ENCODE results near the gene DGKQ.

The DGKQ gene

DNA sequence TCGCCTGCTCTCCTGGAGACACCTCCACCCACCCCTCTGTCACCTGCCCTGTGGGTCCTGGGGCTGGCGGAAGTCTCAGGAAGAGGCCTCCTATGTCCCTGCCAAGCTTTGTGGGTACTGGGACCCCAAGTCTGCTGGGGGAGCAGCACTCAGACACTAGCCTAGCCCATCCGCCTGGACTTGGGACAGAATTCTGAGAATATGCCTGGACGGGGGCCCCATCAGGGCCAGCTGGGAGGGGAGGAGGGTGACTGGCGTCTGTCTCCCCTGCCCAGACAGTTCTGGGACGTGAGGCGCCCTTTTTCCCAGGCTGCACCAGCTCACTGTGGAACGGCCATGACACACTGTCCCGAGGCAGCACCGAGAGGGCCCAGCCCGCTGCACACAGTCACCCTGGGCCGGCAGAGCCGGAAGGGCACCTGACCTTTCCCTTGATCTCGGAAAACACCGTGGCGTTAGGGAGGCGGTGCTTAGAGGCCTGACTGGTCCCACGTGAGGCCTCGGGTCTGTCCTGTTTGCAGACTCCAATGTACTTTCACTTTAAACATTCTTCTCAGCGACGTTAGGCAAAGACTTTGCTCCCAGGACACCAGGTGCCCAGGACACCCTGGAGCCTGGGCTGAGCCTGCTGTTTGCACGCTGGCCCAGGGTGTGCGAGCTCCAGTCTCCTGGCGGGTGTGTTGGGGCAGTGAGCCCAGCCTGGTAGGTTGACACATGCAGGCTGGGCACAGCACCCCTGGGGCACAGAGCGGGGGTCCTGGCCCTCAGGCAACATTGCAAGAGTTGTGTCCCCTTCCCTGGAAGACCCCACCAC, 19.1 kb upstream of the DGKQ start:
- Histone ChIP-seq H2BK15ac (ENCODE audit: low read depth, poor library complexity, severe bottlenecking) (no peak overlapping the region), H3K9ac (ENCODE audit: low read length) (no peak overlapping the region), H3K4me3 (ENCODE audit: insufficient read depth in 1 of 2, low read depth in 1 of 2, low read length in 2 of 2) (no peak overlapping the region), H2BK5ac (ENCODE audit: low read depth, low read length, poor library complexity, severe bottlenecking) (no peak overlapping the region), H3K4me2 (ENCODE audit: low read length, poor library complexity, severe bottlenecking) (peak overlapping the region; percentile 31), H4K8ac (ENCODE audit: low read length) (no peak overlapping the region), H2AFZ (ENCODE audit: low read depth, low read length) (no peak overlapping the region), H2BK120ac (ENCODE audit: low read depth, low read length) (no peak overlapping the region), H3K27ac (ENCODE audit: low read length, poor library complexity, severe bottlenecking) (no peak overlapping the region), H3K79me1 (replicated peaks; ENCODE audit: low read length, poor library complexity, severe bottlenecking) (peaks cover 23% of the 10 kb centered on the region), H3K4me1 (ENCODE audit: control insufficient read depth, insufficient read depth, low read depth, low read length) (peaks cover 39% of the 10 kb centered on the region), H3K4ac (ENCODE audit: low read depth in 1 of 2, low read length in 2 of 2) (no peak overlapping the region), H2AK5ac (ENCODE audit: low read length, severe bottlenecking) (no peak overlapping the region), H3K9me3 (ENCODE audit: control insufficient read depth, low read length) (no peaks in the 10 kb centered on the region), H2BK12ac (ENCODE audit: low read length in 2 of 2) (no peak overlapping the region), H3K36me3 (ENCODE audit: control insufficient read depth in 1 of 2, insufficient read depth in 2 of 2, low read depth in 1 of 2, low read length in 2 of 2) (peaks cover 19 to 44% of the 10 kb centered on the region in 2 experiments), H3K27me3 (ENCODE audit: control insufficient read depth in 1 of 2, insufficient read depth in 1 of 2, low read length in 2 of 2) (peaks cover 13 to 18% of the 10 kb centered on the region in 2 experiments), H3K18ac (ENCODE audit: low read depth in 1 of 2, low read length in 2 of 2) (no peak overlapping the region), H3K14ac (ENCODE audit: low read length in 2 of 2) (peak overlapping the region in 1 of 2 experiments; percentile 19), H3K23ac (ENCODE audit: low read length in 2 of 2) (no peak overlapping the region), H4K91ac (ENCODE audit: low read length) (no peak overlapping the region)
- 74% methylated on average over 24 of the region's 25 CpGs for WGBS
- peak; percentile 71 for DNase-seq

DNA sequence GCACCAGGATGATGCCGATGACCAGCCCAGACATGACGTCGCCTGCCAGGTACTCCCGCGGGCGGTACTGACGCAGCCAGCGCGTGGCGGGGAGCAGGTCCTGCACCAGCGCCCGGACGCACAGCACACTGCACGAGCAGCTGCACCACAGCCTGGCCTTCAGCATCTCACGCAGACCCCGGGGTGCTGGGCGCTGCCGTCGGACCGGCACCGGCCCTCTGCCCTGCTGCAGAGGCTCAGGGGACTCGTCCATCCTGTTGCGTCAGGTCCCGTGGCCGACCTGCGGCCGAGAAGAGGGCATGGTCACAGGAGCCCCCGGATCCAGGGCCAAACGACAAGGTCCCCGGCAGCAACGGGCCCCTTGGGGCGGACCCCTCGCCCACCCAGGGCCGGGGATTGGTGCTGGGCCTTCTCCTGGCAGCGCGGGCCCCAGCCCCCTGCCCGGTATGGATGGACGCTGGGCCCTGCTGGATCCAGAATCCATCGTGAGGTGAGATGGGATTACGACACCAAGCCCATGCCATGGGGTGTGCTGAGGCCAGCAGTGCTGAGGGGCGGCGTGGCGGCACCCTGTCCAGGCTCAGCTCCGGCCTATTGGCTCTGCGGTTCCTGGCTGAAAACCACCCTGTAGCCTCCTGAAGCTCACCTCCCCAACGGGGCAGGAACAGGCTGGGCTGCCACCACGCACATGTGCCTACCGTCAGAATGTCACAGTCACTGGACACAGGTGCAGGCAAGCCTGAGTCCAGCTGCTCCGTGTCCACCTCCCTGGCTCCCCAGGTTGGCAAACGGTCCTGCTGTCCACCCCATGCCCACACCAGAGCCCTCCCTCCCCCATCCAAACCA, 18.3 kb upstream of the DGKQ start:
- no peak overlapping the region for H3K4ac ChIP-seq (ENCODE audit: low read depth in 1 of 2, low read length in 2 of 2)
- no peak for DNase-seq
- no peak overlapping the region for H2AK5ac ChIP-seq (ENCODE audit: low read length, severe bottlenecking)
- H2AFZ ChIP-seq (ENCODE audit: low read depth, low read length) = no peak overlapping the region
- 96% methylated on average over 50 of the region's 50 CpGs for WGBS
- H2BK12ac ChIP-seq (ENCODE audit: low read length in 2 of 2) = no peak overlapping the region
- H3K36me3 ChIP-seq (ENCODE audit: control insufficient read depth in 1 of 2, insufficient read depth in 2 of 2, low read depth in 1 of 2, low read length in 2 of 2) = peaks cover 19 to 44% of the 10 kb centered on the region in 2 experiments
- H3K14ac ChIP-seq (ENCODE audit: low read length in 2 of 2) = no peak overlapping the region
- H2BK5ac ChIP-seq (ENCODE audit: low read depth, low read length, poor library complexity, severe bottlenecking) = no peak overlapping the region
- no peaks in the 10 kb centered on the region for H3K9me3 ChIP-seq (ENCODE audit: control insufficient read depth, low read length)
- H2BK15ac ChIP-seq (ENCODE audit: low read depth, poor library complexity, severe bottlenecking) = no peak overlapping the region
- H4K8ac ChIP-seq (ENCODE audit: low read length) = no peak overlapping the region
- no peak overlapping the region for H3K4me3 ChIP-seq (ENCODE audit: insufficient read depth in 1 of 2, low read depth in 1 of 2, low read length in 2 of 2)
- peaks cover 8 to 13% of the 10 kb centered on the region in 2 experiments for H3K27me3 ChIP-seq (ENCODE audit: control insufficient read depth in 1 of 2, insufficient read depth in 1 of 2, low read length in 2 of 2)
- peaks cover 23% of the 10 kb centered on the region for H3K79me1 ChIP-seq (replicated peaks; ENCODE audit: low read length, poor library complexity, severe bottlenecking)
- H3K23ac ChIP-seq (ENCODE audit: low read length in 2 of 2) = no peak overlapping the region
- no peak overlapping the region for H3K18ac ChIP-seq (ENCODE audit: low read depth in 1 of 2, low read length in 2 of 2)
- no peak overlapping the region for H3K9ac ChIP-seq (ENCODE audit: low read length)
- no peak overlapping the region for H3K27ac ChIP-seq (ENCODE audit: low read length, poor library complexity, severe bottlenecking)
- H4K91ac ChIP-seq (ENCODE audit: low read length) = peak overlapping the region; percentile 25
- H2BK120ac ChIP-seq (ENCODE audit: low read depth, low read length) = no peak overlapping the region
- H3K4me2 ChIP-seq (ENCODE audit: low read length, poor library complexity, severe bottlenecking) = no peak overlapping the region
- peaks cover 35% of the 10 kb centered on the region for H3K4me1 ChIP-seq (ENCODE audit: control insufficient read depth, insufficient read depth, low read depth, low read length)

DNA sequence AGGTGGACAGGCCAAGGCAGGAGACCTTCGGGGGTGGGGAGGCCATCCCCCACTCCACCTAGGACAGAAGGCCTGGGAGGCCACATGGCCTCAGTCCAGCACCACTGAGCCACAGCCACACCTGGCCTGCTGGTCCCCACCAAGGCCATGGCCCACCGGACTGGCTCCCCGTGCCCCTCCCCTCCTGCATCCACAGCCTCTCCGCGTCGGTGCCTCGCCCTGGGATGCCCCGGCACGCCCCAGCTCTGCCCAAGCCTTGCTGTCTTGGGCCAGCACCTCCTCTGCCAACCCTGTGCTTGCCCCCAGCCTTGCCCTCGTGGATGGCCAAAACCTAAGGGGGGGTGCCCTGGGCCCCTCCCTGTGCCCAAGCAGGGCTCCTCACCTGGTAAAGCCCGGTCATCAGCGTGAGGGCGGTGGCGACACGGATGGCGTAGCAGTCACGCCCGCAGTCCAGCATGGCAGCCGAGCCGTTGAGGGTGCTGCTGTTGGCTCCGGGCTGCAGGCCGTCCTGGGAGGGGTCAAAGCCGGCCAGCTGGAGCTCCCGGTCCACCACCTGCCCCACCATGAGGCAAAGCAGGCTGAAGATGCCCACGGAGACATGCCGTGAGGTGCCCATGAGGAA, 17.5 kb upstream of the DGKQ start:
- no peak overlapping the region for H3K9ac ChIP-seq (ENCODE audit: low read length)
- H2AK5ac ChIP-seq (ENCODE audit: low read length, severe bottlenecking) = no peak overlapping the region
- H4K91ac ChIP-seq (ENCODE audit: low read length) = peak overlapping the region; percentile 43
- no peak overlapping the region for H2AFZ ChIP-seq (ENCODE audit: low read depth, low read length)
- DNase-seq = no peak
- no peak overlapping the region for H4K8ac ChIP-seq (ENCODE audit: low read length)
- 95% methylated on average over 26 of the region's 26 CpGs for WGBS
- H2BK120ac ChIP-seq (ENCODE audit: low read depth, low read length) = no peak overlapping the region
- H2BK12ac ChIP-seq (ENCODE audit: low read length in 2 of 2) = no peak overlapping the region
- H3K27me3 ChIP-seq (ENCODE audit: control insufficient read depth in 1 of 2, insufficient read depth in 1 of 2, low read length in 2 of 2) = peaks cover 2 to 5% of the 10 kb centered on the region in 2 experiments
- no peak overlapping the region for H3K4me2 ChIP-seq (ENCODE audit: low read length, poor library complexity, severe bottlenecking)
- H3K9me3 ChIP-seq (ENCODE audit: control insufficient read depth, low read length) = no peaks in the 10 kb centered on the region
- H2BK5ac ChIP-seq (ENCODE audit: low read depth, low read length, poor library complexity, severe bottlenecking) = no peak overlapping the region
- H3K4ac ChIP-seq (ENCODE audit: low read depth in 1 of 2, low read length in 2 of 2) = no peak overlapping the region
- H3K23ac ChIP-seq (ENCODE audit: low read length in 2 of 2) = no peak overlapping the region
- H3K27ac ChIP-seq (ENCODE audit: low read length, poor library complexity, severe bottlenecking) = no peak overlapping the region
- H2BK15ac ChIP-seq (ENCODE audit: low read depth, poor library complexity, severe bottlenecking) = no peak overlapping the region
- peaks cover 35% of the 10 kb centered on the region for H3K4me1 ChIP-seq (ENCODE audit: control insufficient read depth, insufficient read depth, low read depth, low read length)
- peaks cover 23% of the 10 kb centered on the region for H3K79me1 ChIP-seq (replicated peaks; ENCODE audit: low read length, poor library complexity, severe bottlenecking)
- H3K36me3 ChIP-seq (ENCODE audit: control insufficient read depth in 1 of 2, insufficient read depth in 2 of 2, low read depth in 1 of 2, low read length in 2 of 2) = peaks cover 19 to 44% of the 10 kb centered on the region in 2 experiments
- no peak overlapping the region for H3K14ac ChIP-seq (ENCODE audit: low read length in 2 of 2)
- no peak overlapping the region for H3K18ac ChIP-seq (ENCODE audit: low read depth in 1 of 2, low read length in 2 of 2)
- no peak overlapping the region for H3K4me3 ChIP-seq (ENCODE audit: insufficient read depth in 1 of 2, low read depth in 1 of 2, low read length in 2 of 2)
